Activated CD8-positive, alpha-beta T cell treated with anti-CD3 and anti-CD28 coated beads for 36 hours (primary cell): Measurements from ENCODE around the gene RAB40C. TPM values are rescaled to one million over a fixed set of nuclear protein-coding genes. Genes with fewer than 3 reads are reported as not detected.
A peak's percentile ranks its signal among the peaks of the same experiment; 100 is the strongest.

Source experiments
- ATAC-seq: fragments of 200-7000 bp; cut with Tn5 transposase; one replicate; pipeline ENCODE4 v1.10.0; 2021; ENCODE audit warnings: mild to moderate bottlenecking, moderate library complexity
- CTCF ChIA-PET: fragments of 350-600 bp; sonication (Branson Sonifier 250); formaldehyde crosslinking; loops from one replicate; lab custom pipeline; 2021; ENCODE audit warnings: antibody characterized with exemption; lab: Charles Lee
- POLR2A ChIA-PET: fragments of 350-600 bp; sonication (Branson Sonifier 250); formaldehyde crosslinking; loops from one replicate; lab custom pipeline; 2021; ENCODE audit warnings: antibody characterized with exemption; lab: Charles Lee
- DNase-seq: peaks from one replicate; pipeline ENCODE4 v3.0.0-alpha.2; 2020
- H3K27ac Mint-ChIP-seq: one replicate; pipeline ENCODE4 v1.8.0; 2021; ENCODE audit warnings: mild to moderate bottlenecking, mixed read lengths
- H3K27me3 Mint-ChIP-seq: one replicate; pipeline ENCODE4 v1.8.0; 2021; ENCODE audit warnings: mixed read lengths
- H3K36me3 Mint-ChIP-seq: one replicate; pipeline ENCODE4 v1.8.0; 2021; ENCODE audit warnings: low read depth, mixed read lengths
- H3K4me1 Mint-ChIP-seq: one replicate; pipeline ENCODE4 v1.8.0; 2021; ENCODE audit warnings: low read depth, mixed read lengths
- H3K4me3 Mint-ChIP-seq: one replicate; pipeline ENCODE4 v1.8.0; 2021; ENCODE audit warnings: mild to moderate bottlenecking, moderate library complexity, mixed read lengths
- H3K9me3 Mint-ChIP-seq: one replicate; pipeline ENCODE4 v1.8.0; 2021; ENCODE audit warnings: mixed read lengths
- intact Hi-C: fragments of 100-400 bp; cut with micrococcal nuclease; formaldehyde crosslinking; loops from one replicate; pipeline ENCODE4 v1.10.0; 2022
- total RNA-seq, 2 experiments: library from RNA; stranded (reverse); gene quantifications; one replicate each; pipeline ENCODE4 v1.2.3, GENCODE V29; 2021
- TF ChIP-seq, protein P1 (sequence below): fragments of 200-600 bp; IDR thresholded peaks from one replicate; pipeline ENCODE4 v1.8.0; 2022; ENCODE audit warnings: antibody characterized with exemption, mild to moderate bottlenecking

Gene RAB40C
- total RNA-seq, 2 experiments from 2014 or later = 8.1 to 8.8 TPM

- Mint-ChIP-seq H3K9me3 (no peaks in the 10 kb centered on the region), H3K4me1 (peaks cover 17% of the 10 kb centered on the region), H3K27me3 (no peaks in the 10 kb centered on the region), H3K4me3 (peak overlapping the region; percentile 78), H3K36me3 (peaks cover 7% of the 10 kb centered on the region), H3K27ac (no peak overlapping the region)
- ChIA-PET POLR2A (interaction anchor here (0.6 to 0.7 kb wide), 2 partner anchors 30 to 244 kb away, joined by 3 read pairs; partner anchors contain the start of gene RHBDL1), CTCF (no interaction called here)
- no peak for DNase-seq
- TF ChIP-seq, protein P1, sequence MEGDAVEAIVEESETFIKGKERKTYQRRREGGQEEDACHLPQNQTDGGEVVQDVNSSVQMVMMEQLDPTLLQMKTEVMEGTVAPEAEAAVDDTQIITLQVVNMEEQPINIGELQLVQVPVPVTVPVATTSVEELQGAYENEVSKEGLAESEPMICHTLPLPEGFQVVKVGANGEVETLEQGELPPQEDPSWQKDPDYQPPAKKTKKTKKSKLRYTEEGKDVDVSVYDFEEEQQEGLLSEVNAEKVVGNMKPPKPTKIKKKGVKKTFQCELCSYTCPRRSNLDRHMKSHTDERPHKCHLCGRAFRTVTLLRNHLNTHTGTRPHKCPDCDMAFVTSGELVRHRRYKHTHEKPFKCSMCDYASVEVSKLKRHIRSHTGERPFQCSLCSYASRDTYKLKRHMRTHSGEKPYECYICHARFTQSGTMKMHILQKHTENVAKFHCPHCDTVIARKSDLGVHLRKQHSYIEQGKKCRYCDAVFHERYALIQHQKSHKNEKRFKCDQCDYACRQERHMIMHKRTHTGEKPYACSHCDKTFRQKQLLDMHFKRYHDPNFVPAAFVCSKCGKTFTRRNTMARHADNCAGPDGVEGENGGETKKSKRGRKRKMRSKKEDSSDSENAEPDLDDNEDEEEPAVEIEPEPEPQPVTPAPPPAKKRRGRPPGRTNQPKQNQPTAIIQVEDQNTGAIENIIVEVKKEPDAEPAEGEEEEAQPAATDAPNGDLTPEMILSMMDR = no peak
- ATAC-seq = no peak
- intact Hi-C loops = no loop called here
Measured at GRCh38 chr16:644556-644955, 54.7 kb downstream of the RAB40C start.

DNA sequence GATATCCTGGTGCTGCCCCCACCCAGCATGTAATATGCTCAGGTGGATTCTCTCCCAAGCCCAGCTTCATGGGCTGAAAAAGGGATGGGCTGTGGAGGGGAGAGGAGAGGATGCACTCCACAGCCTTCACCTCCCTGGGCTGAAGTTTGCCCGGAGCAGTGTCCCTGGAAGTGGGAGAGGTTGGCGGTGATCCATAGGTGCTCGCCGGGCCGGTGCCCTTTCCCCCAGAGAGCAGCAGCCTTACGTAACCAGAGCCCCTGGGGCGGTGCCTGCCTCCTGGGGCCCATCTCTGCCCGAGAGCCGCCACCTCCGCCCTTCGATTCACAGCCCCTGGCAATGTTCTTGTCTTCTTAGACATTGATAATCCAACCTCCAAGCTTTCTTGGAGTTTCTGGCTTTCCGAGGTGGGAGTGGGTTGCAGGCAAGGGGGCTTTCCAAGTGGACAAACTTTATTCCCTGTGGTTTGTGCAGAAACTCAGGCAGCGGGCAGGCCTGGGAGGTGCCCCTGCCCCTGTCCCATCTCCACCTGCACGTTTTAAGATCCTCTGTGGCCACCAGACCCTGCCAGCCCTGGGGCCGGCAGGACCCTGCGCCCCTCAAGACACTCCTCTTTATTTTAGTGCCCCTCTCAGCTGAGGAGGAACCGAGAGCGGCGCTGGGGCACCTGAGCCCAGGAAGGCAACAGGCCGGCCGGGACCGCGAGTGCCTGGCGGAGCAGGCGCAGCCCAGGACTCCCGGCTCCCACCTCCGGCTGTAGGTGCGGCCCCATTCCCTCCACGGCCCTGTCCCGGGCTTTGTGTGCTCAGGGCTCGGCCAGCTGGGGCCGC is 56.2 kb downstream of the RAB40C start:
- intact Hi-C loops = no loop called here
- H3K4me1 Mint-ChIP-seq = peaks cover 19% of the 10 kb centered on the region
- no peak for ATAC-seq
- CTCF ChIA-PET = no interaction called here
- TF ChIP-seq, protein P1 = no peak
- H3K27me3 Mint-ChIP-seq = no peaks in the 10 kb centered on the region
- no peak for DNase-seq
- no peaks in the 10 kb centered on the region for H3K9me3 Mint-ChIP-seq
- peaks cover 7% of the 10 kb centered on the region for H3K36me3 Mint-ChIP-seq
- no peak overlapping the region for H3K4me3 Mint-ChIP-seq
- POLR2A ChIA-PET = interaction anchor here (0.6 to 1.8 kb wide), 2 partner anchors 10 to 35 kb away, joined by 3 to 4 read pairs; partner anchors contain the start of gene METTL26
- no peak overlapping the region for H3K27ac Mint-ChIP-seq

GRCh38 chr16:646679-647172 is 56.9 kb downstream of the RAB40C start:
- ChIA-PET POLR2A (interaction anchor here (0.6 to 4.8 kb wide), 3 partner anchors 10 to 34 kb away, joined by 3 to 28 read pairs (median 4); partner anchors contain the start of gene METTL26), CTCF (interaction anchor here (1.8 kb wide), 1 partner anchor 35 kb away, joined by 6 read pairs; no protein-coding TSS in a partner anchor)
- intact Hi-C loops = no loop called here
- Mint-ChIP-seq H3K4me3 (no peak overlapping the region), H3K27me3 (no peaks in the 10 kb centered on the region), H3K36me3 (peaks cover 7% of the 10 kb centered on the region), H3K27ac (peak overlapping the region; percentile 20), H3K9me3 (no peaks in the 10 kb centered on the region), H3K4me1 (peaks cover 19% of the 10 kb centered on the region)
- TF ChIP-seq, protein P1 = no peak
- ATAC-seq = no peak
- no peak for DNase-seq

GRCh38 chr16:647173-647902 is 57.5 kb downstream of the RAB40C start:
- TF ChIP-seq, protein P1 = no peak
- H3K4me3 Mint-ChIP-seq = peak overlapping the region; percentile 86
- ChIA-PET POLR2A (interaction anchor here (1.0 to 4.8 kb wide), 5 partner anchors 10 to 39 kb away, joined by 3 to 28 read pairs (median 4); partner anchors contain the start of genes METTL26 and RHOT2), CTCF (interaction anchor here (0.9 to 1.8 kb wide), 6 partner anchors 10 to 34 kb away, joined by 3 to 13 read pairs (median 3); partner anchors contain the start of gene METTL26)
- H3K27me3 Mint-ChIP-seq = no peaks in the 10 kb centered on the region
- ATAC-seq (no peak), DNase-seq (no peak)
- intact Hi-C loops = no loop called here
- no peak overlapping the region for H3K27ac Mint-ChIP-seq
- peaks cover 19% of the 10 kb centered on the region for H3K4me1 Mint-ChIP-seq
- peaks cover 7% of the 10 kb centered on the region for H3K36me3 Mint-ChIP-seq
- no peaks in the 10 kb centered on the region for H3K9me3 Mint-ChIP-seq
